HL-60 (cell line): Measurements from ENCODE around the gene PTPRG.

Experiments used
- GABPA ChIP-seq: IDR thresholded peaks from 2 replicates; pipeline ENCODE4 v1.6.1; 2012; ENCODE audit warnings: low read depth
- POLR2AphosphoS5 ChIP-seq: IDR thresholded peaks from 2 replicates; pipeline ENCODE4 v1.6.1; 2012; ENCODE audit warnings: low read depth
- REST ChIP-seq: IDR thresholded peaks from 2 replicates; pipeline ENCODE4 v1.6.1; 2012; ENCODE audit warnings: low read depth; ENCODE audit not compliant: insufficient replicate concordance
- SPI1 ChIP-seq: IDR thresholded peaks from 2 replicates; pipeline ENCODE4 v1.6.1; 2012; ENCODE audit warnings: low read depth, mild to moderate bottlenecking, borderline replicate concordance
- TF ChIP-seq, protein P1 (sequence below): IDR thresholded peaks from one replicate; pipeline ENCODE4 v1.5.1; 2011; ENCODE audit warnings: low read length, control low read depth, inconsistent platforms; ENCODE audit not compliant: insufficient read depth

GRCh38 chr3:61789861-61790260 is 228.5 kb downstream of the PTPRG start:
- TF ChIP-seq, protein P1, sequence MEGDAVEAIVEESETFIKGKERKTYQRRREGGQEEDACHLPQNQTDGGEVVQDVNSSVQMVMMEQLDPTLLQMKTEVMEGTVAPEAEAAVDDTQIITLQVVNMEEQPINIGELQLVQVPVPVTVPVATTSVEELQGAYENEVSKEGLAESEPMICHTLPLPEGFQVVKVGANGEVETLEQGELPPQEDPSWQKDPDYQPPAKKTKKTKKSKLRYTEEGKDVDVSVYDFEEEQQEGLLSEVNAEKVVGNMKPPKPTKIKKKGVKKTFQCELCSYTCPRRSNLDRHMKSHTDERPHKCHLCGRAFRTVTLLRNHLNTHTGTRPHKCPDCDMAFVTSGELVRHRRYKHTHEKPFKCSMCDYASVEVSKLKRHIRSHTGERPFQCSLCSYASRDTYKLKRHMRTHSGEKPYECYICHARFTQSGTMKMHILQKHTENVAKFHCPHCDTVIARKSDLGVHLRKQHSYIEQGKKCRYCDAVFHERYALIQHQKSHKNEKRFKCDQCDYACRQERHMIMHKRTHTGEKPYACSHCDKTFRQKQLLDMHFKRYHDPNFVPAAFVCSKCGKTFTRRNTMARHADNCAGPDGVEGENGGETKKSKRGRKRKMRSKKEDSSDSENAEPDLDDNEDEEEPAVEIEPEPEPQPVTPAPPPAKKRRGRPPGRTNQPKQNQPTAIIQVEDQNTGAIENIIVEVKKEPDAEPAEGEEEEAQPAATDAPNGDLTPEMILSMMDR = no peak
- TF ChIP-seq POLR2AphosphoS5 = no peak
- no peak for TF ChIP-seq REST
- TF ChIP-seq GABPA = no peak
- no peak for TF ChIP-seq SPI1
